ENCODE measurements around the gene HSPE1.

DNA sequence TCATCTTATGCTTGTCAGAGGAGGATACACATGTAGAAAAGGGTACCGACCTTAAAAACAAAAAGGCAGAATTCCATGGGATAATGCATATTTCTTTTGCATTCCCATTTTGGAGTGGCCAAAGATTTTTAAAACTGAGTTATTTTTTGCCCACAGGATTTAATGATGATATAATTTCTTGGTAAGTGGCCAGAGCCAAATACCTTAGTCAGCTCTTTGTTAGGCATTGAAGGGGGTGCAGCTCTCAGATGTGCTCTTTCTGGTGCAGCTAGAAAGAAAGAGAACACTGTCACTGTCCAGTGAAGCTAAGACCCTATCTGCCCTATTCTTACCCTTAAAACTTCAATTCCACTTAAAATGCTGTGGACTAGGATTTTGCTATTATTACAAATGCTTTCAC, 36.0 kb upstream of the HSPE1 start:
- no peak for TF ChIP-seq POLR2A (IDR thresholded peaks at IDR 0.05)
- TF ChIP-seq, protein P1, sequence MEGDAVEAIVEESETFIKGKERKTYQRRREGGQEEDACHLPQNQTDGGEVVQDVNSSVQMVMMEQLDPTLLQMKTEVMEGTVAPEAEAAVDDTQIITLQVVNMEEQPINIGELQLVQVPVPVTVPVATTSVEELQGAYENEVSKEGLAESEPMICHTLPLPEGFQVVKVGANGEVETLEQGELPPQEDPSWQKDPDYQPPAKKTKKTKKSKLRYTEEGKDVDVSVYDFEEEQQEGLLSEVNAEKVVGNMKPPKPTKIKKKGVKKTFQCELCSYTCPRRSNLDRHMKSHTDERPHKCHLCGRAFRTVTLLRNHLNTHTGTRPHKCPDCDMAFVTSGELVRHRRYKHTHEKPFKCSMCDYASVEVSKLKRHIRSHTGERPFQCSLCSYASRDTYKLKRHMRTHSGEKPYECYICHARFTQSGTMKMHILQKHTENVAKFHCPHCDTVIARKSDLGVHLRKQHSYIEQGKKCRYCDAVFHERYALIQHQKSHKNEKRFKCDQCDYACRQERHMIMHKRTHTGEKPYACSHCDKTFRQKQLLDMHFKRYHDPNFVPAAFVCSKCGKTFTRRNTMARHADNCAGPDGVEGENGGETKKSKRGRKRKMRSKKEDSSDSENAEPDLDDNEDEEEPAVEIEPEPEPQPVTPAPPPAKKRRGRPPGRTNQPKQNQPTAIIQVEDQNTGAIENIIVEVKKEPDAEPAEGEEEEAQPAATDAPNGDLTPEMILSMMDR (IDR thresholded peaks at IDR 0.05) = no peak
- TF ChIP-seq EP300 (IDR thresholded peaks at IDR 0.05) = no peak

Measured in tibial nerve (tissue), 4 donors.